HG03378 (cell line): ENCODE results near the gene FLYWCH1.

Source experiments
- ATAC-seq: cut with Tn5 transposase; IDR thresholded peaks from one replicate; pipeline ENCODE4 v1.9.1; 2021; ENCODE audit warnings: mild to moderate bottlenecking, moderate library complexity; ENCODE audit not compliant: unreplicated experiment

FLYWCH1 gene

GRCh38 chr16:2952679-2953078 is 40.9 kb downstream of the FLYWCH1 start:
- ATAC-seq = no peak

GRCh38 chr16:2953706-2954627 is 42.2 kb downstream of the FLYWCH1 start:
- no peak for ATAC-seq

- no peak for ATAC-seq
These were observed 43.1 kb downstream of the FLYWCH1 start for GRCh38 chr16:2954656-2955381.

- ATAC-seq = no peak
These were observed 43.7 kb downstream of the FLYWCH1 start for GRCh38 chr16:2955438-2955778.

- ATAC-seq = no peak
These were observed 44.2 kb downstream of the FLYWCH1 start for GRCh38 chr16:2955779-2956578.

GRCh38 chr16:2956579-2956956 is 44.8 kb downstream of the FLYWCH1 start:
- ATAC-seq = no peak

GRCh38 chr16:2959206-2959605 is 47.5 kb downstream of the FLYWCH1 start:
- no peak for ATAC-seq

GRCh38 chr16:2960183-2961010 is 48.7 kb downstream of the FLYWCH1 start:
- no peak for ATAC-seq

GRCh38 chr16:2962334-2963073 is 50.8 kb downstream of the FLYWCH1 start:
- ATAC-seq = no peak

GRCh38 chr16:2963074-2963722 is 51.5 kb downstream of the FLYWCH1 start:
- no peak for ATAC-seq

- no peak for ATAC-seq
These were observed 52.2 kb downstream of the FLYWCH1 start, which contains the start of gene KREMEN2 for GRCh38 chr16:2963723-2964474. Gene KREMEN2 (plus strand): TSS chr16:2964275. CDS start chr16:2964521, 246 bp downstream.

GRCh38 chr16:2964475-2965336 is 53.0 kb downstream of the FLYWCH1 start:
- no peak for ATAC-seq

GRCh38 chr16:2966043-2966807 is 54.5 kb downstream of the FLYWCH1 start:
- ATAC-seq = no peak

GRCh38 chr16:2966808-2967191 is 55.1 kb downstream of the FLYWCH1 start:
- no peak for ATAC-seq

GRCh38 chr16:2967211-2967631 is 55.5 kb downstream of the FLYWCH1 start:
- no peak for ATAC-seq

- ATAC-seq = no peak
These were observed 56.0 kb downstream of the FLYWCH1 start for GRCh38 chr16:2967721-2968161.

GRCh38 chr16:2968368-2968737 is 56.6 kb downstream of the FLYWCH1 start:
- no peak for ATAC-seq
